PC-9 (cell line): ENCODE data around the gene RTN4R.

Experiments
- EZH2 ChIP-seq: fragments of 200-600 bp; sonication (generic); IDR thresholded peaks from 2 replicates; pipeline ENCODE4 v1.8.0; 2017; ENCODE audit warnings: antibody characterized with exemption, low read depth
- TF ChIP-seq, protein P1 (sequence below): fragments of 200-600 bp; sonication (generic); conservative IDR thresholded peaks from 2 replicates; pipeline ENCODE4 v1.6.1; 2017; ENCODE audit warnings: mixed run types, antibody characterized with exemption, mild to moderate bottlenecking, moderate library complexity

DNA sequence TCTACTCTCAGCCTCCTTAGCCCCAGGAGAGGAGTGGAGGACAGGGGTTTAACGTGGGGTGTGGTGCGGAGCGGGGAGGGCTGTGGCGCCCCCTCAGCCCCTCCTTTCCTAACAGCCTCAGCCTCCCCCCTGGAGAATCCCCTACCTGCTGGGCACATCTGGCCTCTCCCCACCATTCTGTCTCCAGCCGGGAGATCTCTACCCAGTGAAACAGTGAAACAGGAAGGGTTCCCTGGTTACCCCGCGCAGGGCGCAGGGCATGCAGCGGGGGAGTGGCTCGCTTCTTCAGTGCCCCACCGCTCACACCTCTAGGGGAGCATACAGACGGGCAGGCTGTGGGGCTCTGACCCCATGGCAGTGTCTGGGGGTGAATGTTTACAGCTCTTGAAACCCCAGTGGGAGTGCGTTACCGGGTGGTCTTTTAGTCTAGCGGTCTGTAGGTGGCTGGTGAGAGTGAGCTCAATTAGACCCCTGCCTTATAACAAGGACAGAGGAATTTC is 62.6 kb downstream of the RTN4R start:
- TF ChIP-seq, protein P1, sequence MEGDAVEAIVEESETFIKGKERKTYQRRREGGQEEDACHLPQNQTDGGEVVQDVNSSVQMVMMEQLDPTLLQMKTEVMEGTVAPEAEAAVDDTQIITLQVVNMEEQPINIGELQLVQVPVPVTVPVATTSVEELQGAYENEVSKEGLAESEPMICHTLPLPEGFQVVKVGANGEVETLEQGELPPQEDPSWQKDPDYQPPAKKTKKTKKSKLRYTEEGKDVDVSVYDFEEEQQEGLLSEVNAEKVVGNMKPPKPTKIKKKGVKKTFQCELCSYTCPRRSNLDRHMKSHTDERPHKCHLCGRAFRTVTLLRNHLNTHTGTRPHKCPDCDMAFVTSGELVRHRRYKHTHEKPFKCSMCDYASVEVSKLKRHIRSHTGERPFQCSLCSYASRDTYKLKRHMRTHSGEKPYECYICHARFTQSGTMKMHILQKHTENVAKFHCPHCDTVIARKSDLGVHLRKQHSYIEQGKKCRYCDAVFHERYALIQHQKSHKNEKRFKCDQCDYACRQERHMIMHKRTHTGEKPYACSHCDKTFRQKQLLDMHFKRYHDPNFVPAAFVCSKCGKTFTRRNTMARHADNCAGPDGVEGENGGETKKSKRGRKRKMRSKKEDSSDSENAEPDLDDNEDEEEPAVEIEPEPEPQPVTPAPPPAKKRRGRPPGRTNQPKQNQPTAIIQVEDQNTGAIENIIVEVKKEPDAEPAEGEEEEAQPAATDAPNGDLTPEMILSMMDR: no peak
- no peak for TF ChIP-seq EZH2
